HG03095 (cell line): ENCODE measurements around the gene NTPCR.
"Not testable (repeated sequence)": the region's sequence is repeated elsewhere in the genome, so short reads cannot be mapped to it uniquely, and the experiment has no call there.

Experiments
- ATAC-seq: cut with Tn5 transposase; IDR thresholded peaks from one replicate; pipeline ENCODE4 v1.9.1; 2021; ENCODE audit warnings: moderate library complexity; ENCODE audit not compliant: unreplicated experiment

Gene NTPCR

GRCh38 chr1:232925421-232926220, 24.8 kb upstream of the NTPCR start:
- no peak for ATAC-seq

DNA sequence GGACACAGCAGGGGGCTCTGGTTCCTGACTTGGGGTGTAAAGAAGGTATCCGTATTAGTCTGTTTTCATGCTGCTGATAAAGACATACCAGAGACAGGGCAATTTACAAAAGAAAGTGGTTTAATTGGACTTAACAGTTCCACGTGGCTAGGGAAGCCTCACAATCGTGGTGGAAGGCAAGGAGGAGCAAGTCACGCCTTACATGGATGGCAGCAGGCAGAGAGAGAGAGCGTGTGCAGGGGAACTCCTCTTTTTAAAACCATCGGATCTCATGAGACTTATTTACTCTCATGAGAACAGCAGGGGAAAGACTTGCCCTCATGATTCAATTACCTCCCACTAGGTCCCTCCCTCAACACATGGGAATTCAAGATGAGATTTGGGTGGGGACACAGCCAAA, 23.2 kb upstream of the NTPCR start:
- ATAC-seq = not testable (repeated sequence)

DNA sequence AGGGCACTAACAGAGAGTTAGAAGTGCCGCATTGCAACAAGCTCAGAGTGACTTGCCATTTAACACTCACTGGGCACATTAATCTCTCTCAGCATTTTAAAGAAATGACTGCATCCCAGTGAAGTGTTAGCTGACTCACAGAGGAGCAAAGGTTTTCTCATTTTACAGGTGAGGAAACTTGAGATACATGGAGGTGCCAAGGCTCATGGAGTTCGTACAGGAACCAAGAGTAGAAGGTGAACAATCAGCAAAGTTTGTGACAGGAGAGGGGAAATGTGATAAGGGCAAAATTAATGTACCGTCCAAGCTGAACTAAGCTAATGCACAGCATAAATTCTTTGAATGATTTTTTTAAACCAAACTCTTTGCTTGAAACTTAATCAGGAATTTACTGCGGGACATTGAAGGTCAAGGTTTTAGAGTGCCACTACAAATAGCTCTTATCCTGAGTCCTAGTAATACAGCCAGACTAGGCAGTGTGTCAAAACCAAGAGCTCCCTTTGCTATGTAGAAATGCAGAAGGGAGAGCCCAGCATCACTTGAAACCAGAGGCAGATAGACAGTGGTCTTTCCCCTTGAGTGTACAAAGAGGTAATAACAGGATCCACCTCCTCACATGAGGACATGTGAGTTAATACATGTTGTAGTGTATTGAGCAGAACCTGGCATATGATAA, 22.4 kb upstream of the NTPCR start:
- ATAC-seq = no peak

DNA sequence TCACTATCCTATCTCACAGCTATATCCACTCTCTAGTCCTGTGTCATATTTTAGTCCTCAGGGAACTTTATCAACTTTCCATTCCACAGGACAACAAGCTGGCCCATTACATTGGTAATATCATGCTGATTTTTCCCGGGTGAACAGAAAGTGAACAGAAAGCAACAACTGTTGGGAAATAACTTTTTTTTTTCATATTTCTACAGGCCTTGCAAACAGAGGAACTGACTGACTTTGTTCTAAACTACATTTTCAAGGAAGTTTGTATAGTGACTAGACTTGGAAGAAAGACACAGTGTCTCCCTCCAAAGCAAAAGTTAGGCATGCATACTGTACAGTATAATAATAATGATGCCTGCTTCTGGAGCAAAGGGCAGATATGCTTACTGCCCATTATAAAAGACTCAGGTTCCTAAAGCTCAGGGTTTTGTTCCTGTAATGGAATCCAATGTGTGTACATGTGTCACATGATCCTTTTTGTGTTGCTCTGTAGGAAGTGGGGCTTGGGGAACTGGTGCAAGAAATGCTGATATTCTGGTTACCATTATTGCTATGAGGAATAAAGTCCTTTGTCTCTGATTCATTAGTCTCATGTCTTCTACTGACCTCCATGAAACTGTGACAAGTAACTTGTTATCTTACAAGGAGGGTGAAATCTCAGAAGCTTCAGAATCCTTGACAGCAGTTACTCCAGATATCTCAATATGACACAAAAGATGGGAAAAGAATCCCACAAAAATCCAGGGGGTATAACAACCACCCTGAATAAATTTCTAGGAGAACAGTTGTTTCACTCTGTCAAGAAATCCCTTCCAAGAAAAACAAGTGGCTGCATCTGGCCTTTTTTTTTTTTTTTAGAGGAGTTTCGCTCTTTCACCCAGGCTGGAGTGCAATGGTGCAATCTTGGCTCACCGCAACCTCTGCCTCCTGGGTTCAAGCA, 17.7 kb upstream of the NTPCR start:
- no peak for ATAC-seq

DNA sequence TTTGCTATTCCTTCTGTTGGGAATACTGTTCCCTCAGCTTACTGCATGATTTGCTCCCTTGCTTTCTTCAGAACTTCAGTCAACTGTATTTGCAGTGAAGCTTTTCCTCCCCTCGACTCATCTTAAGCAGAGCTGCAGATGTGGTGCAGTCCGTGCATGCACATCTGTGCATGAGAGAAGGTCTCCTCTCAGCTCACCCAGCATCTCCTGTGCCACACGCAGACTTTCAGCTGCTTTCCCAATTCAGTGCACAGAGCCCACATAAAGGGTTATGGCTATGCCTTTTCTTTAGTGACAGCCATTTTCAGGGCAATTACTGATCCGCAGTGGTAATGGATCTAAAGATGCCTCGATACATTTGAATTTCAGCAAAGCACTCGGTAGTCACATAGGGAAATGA, 13.5 kb upstream of the NTPCR start:
- ATAC-seq = no peak

- ATAC-seq = no peak
Observed at GRCh38 chr1:232937741-232938375, 12.6 kb upstream of the NTPCR start.

GRCh38 chr1:232938926-232939325, 11.5 kb upstream of the NTPCR start:
- ATAC-seq = no peak

GRCh38 chr1:232939748-232940147, 10.7 kb upstream of the NTPCR start:
- ATAC-seq = no peak

DNA sequence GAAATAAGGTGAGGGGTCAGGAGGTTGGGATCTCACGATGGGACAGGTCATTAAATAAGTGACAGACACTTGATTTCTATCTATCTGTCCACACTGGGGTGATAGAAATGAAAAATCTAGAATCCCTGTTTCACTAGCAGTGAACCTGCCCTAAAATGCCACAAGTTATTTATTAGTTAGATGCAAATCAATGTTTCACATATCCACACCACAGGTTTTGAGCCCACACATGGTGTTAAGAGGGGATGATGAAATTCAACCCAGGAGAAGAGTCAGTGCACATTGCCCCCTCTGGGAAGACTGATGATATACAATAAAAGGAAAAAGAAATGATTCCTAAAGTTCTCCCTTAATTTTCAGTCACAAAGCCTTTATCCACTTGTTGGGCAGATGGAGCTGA, 10.1 kb upstream of the NTPCR start:
- no peak for ATAC-seq

DNA sequence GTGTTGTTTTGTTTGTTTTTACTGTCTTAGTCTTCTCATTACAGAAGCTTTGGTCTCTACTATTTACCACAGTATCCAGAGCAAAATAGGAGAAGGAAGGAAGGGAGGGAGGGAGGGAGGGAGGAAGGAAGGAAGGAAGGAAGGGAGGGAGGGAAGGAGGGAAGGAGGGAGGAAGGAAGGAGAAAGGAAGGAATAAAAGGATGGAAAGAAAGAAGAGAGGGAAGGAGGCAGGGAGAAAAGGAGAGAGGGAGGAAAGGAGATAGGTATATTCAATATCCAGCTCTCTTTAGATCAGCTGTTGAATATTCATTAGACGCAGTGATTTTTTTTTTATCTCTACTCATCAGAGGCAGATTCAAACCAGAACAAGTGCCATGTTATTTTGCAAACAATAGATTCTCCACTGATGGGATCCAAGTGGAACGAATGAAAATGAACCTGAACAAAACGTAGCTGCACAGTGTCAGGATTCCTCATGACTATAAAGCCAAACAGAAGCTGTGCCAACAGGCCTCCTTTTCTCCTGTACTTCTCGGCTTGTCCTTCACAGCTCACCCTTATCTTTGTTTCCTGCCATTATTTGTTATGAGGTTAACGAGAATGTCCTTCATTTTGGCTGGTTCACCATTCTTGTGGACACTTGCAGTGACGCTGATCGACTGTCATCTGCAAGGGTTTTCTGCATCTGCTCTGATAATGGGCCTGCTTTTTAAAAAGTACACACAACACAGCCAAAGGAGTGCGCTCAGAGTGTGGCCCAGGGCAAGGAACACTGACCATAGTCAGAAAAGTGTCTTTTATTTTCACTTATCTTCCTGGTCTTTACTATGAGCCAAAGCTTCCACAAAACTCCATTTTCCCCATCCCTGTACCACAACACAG, 7.8 kb upstream of the NTPCR start:
- ATAC-seq = no peak

DNA sequence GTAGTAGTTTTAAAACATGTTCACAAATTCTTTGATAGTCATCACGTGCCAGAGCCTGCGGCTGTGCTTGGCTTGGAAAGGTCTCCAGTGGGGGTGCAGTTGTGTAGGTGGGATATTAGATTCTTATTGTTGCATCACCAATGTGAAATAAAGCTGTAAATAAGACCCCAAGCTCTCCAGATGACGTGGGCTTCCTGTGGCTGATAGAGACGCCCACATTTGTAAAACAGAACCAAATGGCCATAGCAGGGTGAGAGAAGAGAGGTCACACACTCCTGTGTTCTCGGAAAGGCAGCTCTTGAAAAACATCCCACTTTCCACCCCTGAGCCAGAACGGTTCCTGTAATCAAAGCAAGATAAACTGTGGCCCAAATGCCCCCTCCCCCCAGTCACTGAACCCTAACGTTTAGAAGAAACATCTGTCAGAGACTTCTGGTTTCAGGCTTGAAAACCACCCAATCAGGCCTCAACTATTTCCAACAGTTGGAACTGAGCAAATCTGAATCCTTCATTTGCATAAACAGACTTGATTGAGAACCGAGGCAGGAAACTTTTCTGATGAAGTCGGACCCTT, 6.6 kb upstream of the NTPCR start:
- no peak for ATAC-seq

DNA sequence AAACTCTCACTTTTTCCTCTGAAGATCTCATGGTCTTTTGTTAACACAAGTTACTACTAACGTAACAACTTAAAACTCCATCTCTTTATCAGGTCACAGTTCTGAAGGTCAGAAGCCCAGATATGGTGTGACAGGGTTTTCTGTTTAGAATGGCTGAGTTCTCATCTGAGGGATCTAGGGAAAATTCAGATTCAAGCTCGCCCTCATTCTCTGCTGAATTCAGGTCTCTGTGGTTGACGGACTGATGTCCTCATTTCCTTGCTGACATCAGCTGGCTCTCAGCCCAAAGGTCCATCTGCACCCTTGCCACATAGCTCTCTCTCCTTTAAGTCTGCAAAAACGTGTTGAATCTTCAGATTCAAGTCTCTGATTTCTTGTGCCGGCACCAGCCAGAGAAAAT, 6.1 kb upstream of the NTPCR start:
- ATAC-seq = no peak

GRCh38 chr1:232949636-232950196, 695 bp upstream of the NTPCR start:
- ATAC-seq = no peak

- ATAC-seq = no peak
Observed at GRCh38 chr1:232951180-232951579, 769 bp downstream of the NTPCR start.

DNA sequence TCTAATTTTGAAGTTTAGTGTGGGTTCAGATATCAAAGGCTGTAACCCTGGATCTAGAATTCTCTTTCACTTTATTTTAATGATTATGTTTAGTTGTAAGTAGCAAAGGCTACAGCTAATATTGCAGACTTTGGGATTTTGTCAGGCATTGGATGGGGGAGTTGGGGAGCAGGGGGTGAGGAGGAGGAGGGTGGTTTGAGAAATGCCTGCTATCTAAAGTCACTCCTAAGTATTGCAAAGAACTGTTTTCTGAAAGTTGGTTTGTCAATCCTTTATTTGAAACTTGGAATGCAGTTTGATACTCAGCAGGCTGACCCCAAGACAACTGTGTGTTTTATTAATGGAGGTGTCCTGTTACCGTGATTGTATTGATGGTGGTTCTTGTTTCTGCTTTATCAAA, 1.2 kb downstream of the NTPCR start:
- no peak for ATAC-seq

DNA sequence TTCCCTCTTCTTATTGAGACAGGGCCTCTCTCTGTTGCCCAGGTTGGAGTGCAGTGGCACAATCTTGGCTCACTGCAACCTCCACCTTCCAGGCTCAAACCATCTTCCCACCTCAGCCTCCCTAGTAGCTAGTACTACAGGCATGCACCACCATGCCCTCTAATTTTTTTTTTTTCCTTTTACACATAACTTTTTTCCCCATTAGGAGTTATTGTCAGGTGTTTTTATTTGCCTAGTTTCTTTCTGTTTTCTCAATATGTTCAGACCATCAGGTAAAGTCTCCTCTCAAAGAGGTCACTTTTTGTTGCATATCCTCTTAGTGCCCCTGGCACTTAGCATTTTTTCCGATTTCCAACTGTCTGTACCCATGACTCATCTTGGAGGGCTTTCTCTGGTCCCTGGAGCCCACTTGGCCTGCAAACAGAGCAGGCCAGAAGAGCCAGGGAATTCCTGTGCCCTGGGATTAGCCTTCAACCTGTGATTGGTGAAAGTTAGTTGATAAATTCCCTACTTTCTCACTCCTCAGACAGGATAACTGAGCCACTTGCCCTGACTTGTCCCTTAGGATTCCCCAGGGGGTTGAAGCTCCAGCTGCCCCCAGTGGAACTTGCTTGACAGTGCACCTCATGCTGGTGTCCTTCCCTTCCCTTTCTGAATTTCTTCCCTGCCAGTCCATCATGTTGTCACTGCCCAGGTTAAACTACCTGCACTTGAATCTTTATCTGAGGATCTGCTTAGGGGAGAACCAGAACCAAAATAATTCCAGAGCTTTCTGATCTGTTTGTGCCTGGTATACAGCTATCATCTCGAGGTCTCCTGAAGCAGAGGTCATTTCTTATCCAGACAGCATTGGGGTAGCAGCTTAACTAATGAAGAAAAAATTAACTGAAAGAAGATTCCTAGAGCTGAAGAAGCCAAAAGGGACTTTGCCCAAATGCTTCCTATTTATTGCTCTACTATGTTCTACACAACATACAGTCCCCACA, 2.4 kb downstream of the NTPCR start:
- ATAC-seq = peak; percentile 52

GRCh38 chr1:232954594-232955365, 4.4 kb downstream of the NTPCR start:
- ATAC-seq = no peak
